ENCODE measurements around the gene ADIG. TPM values are rescaled to one million over a fixed set of nuclear protein-coding genes. Genes with fewer than 3 reads are reported as not detected.

ADIG gene
- total RNA-seq, 1 donor from 2014 or later: not detected

DNA sequence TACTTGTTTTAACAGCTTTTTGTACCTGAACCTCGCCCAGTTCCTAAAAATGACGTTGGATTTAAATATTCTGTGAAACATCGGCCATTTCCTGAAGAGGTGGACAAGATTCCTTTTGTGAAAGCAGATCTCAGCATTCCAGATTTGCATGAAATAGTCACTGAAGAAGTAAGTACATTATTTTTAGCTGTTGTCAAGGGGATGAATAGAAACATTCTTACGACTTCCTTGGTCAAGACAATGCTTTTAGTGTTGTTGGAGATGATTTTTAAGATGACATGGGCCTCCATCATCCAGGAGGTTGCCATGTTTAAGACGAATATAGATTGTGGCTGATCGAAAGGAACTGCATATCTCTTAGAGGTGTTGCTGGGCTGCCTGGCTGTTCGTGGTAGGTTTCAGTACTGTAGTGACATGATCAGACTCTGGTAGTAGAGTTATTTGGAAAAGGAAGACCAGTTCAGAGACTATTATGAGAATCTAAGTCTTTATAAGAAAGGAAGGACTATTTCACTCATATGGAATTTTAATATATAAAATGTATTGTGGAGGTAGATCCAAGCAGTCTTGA lies 29.9 kb upstream of the ADIG start:
- TF ChIP-seq, protein P1, sequence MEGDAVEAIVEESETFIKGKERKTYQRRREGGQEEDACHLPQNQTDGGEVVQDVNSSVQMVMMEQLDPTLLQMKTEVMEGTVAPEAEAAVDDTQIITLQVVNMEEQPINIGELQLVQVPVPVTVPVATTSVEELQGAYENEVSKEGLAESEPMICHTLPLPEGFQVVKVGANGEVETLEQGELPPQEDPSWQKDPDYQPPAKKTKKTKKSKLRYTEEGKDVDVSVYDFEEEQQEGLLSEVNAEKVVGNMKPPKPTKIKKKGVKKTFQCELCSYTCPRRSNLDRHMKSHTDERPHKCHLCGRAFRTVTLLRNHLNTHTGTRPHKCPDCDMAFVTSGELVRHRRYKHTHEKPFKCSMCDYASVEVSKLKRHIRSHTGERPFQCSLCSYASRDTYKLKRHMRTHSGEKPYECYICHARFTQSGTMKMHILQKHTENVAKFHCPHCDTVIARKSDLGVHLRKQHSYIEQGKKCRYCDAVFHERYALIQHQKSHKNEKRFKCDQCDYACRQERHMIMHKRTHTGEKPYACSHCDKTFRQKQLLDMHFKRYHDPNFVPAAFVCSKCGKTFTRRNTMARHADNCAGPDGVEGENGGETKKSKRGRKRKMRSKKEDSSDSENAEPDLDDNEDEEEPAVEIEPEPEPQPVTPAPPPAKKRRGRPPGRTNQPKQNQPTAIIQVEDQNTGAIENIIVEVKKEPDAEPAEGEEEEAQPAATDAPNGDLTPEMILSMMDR (IDR thresholded peaks at IDR 0.05; ENCODE audit: borderline replicate concordance): no peak
- no peaks in the 10 kb centered on the region for H3K9me3 ChIP-seq (replicated peaks)

DNA sequence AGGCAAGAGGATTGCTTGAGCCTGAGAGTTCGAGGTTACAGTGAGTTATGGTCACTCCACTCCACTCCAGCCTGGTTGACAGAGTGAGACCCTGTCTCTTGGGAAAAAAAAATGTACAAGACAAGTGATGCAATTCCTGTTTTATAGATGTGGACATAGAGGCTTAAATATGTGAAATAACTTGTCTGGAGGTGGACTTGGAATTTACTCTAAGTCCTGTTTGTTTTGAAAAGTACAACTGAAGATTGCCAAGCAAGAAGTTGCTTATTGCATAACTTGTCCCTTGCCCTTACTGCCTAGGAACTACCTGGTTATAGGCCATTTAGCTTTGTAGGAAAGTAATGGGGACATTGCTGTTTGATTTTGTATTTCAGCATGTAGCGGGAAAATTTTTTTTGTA lies 26.0 kb upstream of the ADIG start:
- TF ChIP-seq, protein P1 (IDR thresholded peaks at IDR 0.05; ENCODE audit: borderline replicate concordance): no peak
- Histone ChIP-seq H3K36me3 (peaks cover 94% of the 10 kb centered on the region), H3K27me3 (ENCODE audit: low read depth) (no peaks in the 10 kb centered on the region), H3K27ac (replicated peaks) (no peak overlapping the region), H3K9me3 (replicated peaks) (no peaks in the 10 kb centered on the region), H3K4me3 (no peak overlapping the region), H3K4me1 (no peaks in the 10 kb centered on the region)
- intact Hi-C loops (cut with micrococcal nuclease): no loop called here
- no peak for DNase-seq

More for the DNA sequence above, 29.9 kb upstream of the ADIG start:
- H3K36me3 ChIP-seq: peaks cover 97% of the 10 kb centered on the region
- H3K27me3 ChIP-seq (ENCODE audit: low read depth): no peaks in the 10 kb centered on the region
- H3K4me1 ChIP-seq: no peaks in the 10 kb centered on the region
- intact Hi-C loops (cut with micrococcal nuclease): no loop called here
- DNase-seq: no peak
- H3K27ac ChIP-seq (replicated peaks): no peak overlapping the region
- H3K4me3 ChIP-seq: no peak overlapping the region

DNA sequence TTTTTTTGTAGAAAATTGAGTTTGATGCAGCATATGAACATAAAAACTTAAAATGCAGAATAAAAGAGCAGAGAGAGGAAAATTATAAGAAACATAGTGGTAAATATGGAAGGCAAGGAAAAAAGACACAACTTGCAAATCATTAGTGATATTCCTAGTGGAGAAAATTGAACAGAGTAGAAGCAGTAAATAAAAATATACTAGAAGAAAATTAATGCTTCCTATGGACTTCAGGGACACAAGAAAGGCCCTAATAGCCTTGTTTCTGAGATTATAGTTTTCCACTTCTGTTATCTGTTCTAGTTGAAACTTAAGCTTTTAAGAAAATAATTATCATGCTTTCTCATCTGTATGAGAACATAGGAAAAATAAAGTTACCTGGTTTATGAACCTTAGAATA lies 25.6 kb upstream of the ADIG start:
- DNase-seq: no peak
- intact Hi-C loops (cut with micrococcal nuclease): no loop called here
- H3K36me3 ChIP-seq: peaks cover 95% of the 10 kb centered on the region
- TF ChIP-seq, protein P1 (IDR thresholded peaks at IDR 0.05; ENCODE audit: borderline replicate concordance): no peak
- H3K9me3 ChIP-seq (replicated peaks): no peaks in the 10 kb centered on the region
- H3K4me1 ChIP-seq: no peaks in the 10 kb centered on the region
- H3K27me3 ChIP-seq (ENCODE audit: low read depth): no peaks in the 10 kb centered on the region
- H3K27ac ChIP-seq (replicated peaks): no peak overlapping the region
- H3K4me3 ChIP-seq: no peak overlapping the region

DNA sequence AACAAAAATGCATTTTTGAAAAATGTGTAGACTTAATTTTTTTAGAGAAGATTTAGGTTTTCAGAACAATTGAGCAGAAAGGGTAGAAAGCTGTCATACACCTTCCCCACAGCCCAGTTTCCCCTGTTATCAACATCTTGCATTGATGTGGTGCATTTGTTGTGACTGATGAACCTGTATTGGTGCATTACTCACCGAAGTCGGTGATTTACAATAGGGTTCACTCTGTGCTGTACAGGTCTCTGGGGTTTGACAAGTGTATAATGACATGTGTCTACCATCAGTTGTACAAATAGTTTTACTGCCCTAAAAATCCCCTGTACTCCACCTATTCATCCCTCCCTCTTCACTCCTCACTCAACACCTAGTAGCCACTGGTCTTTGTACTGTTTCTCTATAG lies 23.8 kb upstream of the ADIG start:
- Histone ChIP-seq H3K9me3 (replicated peaks) (no peaks in the 10 kb centered on the region), H3K4me3 (no peak overlapping the region), H3K27ac (replicated peaks) (no peak overlapping the region), H3K36me3 (peaks cover 91% of the 10 kb centered on the region), H3K27me3 (ENCODE audit: low read depth) (no peaks in the 10 kb centered on the region), H3K4me1 (no peaks in the 10 kb centered on the region)
- intact Hi-C loops (cut with micrococcal nuclease): no loop called here
- DNase-seq: no peak
- TF ChIP-seq, protein P1 (IDR thresholded peaks at IDR 0.05; ENCODE audit: borderline replicate concordance): no peak

DNA sequence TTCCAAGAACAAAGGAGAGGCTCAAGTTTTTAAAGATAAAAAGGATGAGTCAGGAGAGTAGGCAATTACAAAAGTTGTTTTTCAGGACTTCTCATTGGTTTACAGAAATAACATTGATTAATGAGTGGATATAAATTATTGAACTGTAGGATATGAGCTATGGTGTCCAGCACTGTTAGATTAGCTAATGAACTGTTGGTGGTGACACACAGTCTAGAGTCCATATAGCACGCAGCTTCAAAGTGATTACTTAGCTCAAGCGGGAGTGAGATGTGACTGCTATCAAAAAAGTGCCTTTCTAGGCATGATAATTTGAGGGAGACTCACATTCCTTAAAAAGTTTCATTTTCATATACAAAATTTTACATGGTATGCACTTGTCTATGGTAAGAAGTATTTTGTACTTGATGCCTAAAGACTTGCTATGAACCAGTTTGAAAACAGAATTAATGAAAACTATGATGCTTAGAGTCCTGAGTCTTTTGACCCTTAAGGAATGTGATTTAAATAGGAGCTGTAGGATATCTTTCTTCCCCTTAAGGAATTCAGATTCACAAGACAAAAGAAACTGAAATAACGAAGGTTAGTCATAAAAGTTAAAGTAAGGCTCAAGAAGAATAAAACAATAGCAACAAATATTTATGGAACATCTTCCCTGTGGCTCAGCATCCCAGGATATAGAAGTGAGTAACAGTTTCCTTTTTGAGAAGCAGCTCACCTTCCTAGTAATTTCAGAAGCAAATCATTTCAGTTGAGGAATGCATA lies 22.2 kb upstream of the ADIG start:
- no peaks in the 10 kb centered on the region for H3K27me3 ChIP-seq (ENCODE audit: low read depth)
- no peak overlapping the region for H3K4me3 ChIP-seq
- no peak for DNase-seq
- TF ChIP-seq, protein P1 (IDR thresholded peaks at IDR 0.05; ENCODE audit: borderline replicate concordance): no peak
- H3K4me1 ChIP-seq: peaks cover 6% of the 10 kb centered on the region
- no peak overlapping the region for H3K27ac ChIP-seq (replicated peaks)
- peaks cover 87% of the 10 kb centered on the region for H3K36me3 ChIP-seq
- intact Hi-C loops (cut with micrococcal nuclease): no loop called here
- no peaks in the 10 kb centered on the region for H3K9me3 ChIP-seq (replicated peaks)

Data from left ventricle myocardium inferior (tissue), 1 donor.